H1 (cell line): ENCODE data around the gene C2CD4C.

Experiments
- CHD2 ChIP-seq: IDR thresholded peaks from 2 replicates; pipeline ENCODE4 v1.6.1; 2012; ENCODE audit warnings: low read length, improper control_type of control experiment
- CTCF ChIP-seq, 3 experiments: IDR thresholded peaks; 1 replicate in 2 of 3; 2 replicates in 1 of 3; pipeline versions ENCODE4 v1.5.1 to v1.6.1; 2011; ENCODE audit warnings: low read length in 3 of 3, mild to moderate bottlenecking in 3 of 3, inconsistent platforms in 2 of 3, low read depth in 1 of 3, moderate library complexity in 1 of 3; ENCODE audit not compliant: insufficient read depth in 1 of 3; ENCODE audit errors: control extremely low read depth in 1 of 3
- EP300 ChIP-seq, 2 experiments: IDR thresholded peaks; 1 replicate in 1 of 2; 2 replicates in 1 of 2; pipeline ENCODE4 v1.6.1; 2011 to 2012; ENCODE audit warnings: low read depth in 2 of 2, low read length in 2 of 2, mild to moderate bottlenecking in 2 of 2, borderline replicate concordance in 1 of 2, inconsistent platforms in 1 of 2, moderate library complexity in 1 of 2
- EZH2 ChIP-seq: fragments of 200-600 bp; sonication (generic); IDR thresholded peaks from 2 replicates; pipeline ENCODE4 v1.7.1; 2012; ENCODE audit warnings: low read depth, mild to moderate bottlenecking, moderate library complexity, low read length, inconsistent platforms; ENCODE audit not compliant: severe bottlenecking
- POLR2A ChIP-seq, 2 experiments: IDR thresholded peaks; 1 replicate in 1 of 2; 2 replicates in 1 of 2; pipeline ENCODE4 v1.6.1; 2011; ENCODE audit warnings: low read depth in 2 of 2, low read length in 2 of 2, mild to moderate bottlenecking in 2 of 2; ENCODE audit errors: control extremely low read depth in 1 of 2
- POLR2AphosphoS5 ChIP-seq: IDR thresholded peaks from 2 replicates; pipeline ENCODE4 v1.6.1; 2011; ENCODE audit warnings: low read depth, low read length
- RXRA ChIP-seq: IDR thresholded peaks from 2 replicates; pipeline ENCODE4 v1.6.1; 2011; ENCODE audit warnings: low read depth, mild to moderate bottlenecking, low read length, moderate library complexity; ENCODE audit not compliant: insufficient read depth

- TF ChIP-seq CTCF (IDR thresholded peaks at IDR 0.05; ENCODE audit: control extremely low read depth in 1 of 3, insufficient read depth in 1 of 3, low read depth in 1 of 3, low read length in 3 of 3), result no peak
- TF ChIP-seq POLR2A (IDR thresholded peaks at IDR 0.05; ENCODE audit: control extremely low read depth in 1 of 2, low read depth in 2 of 2, low read length in 2 of 2), result no peak
- TF ChIP-seq RXRA, result no peak
- no peak for TF ChIP-seq POLR2AphosphoS5
- no peak for TF ChIP-seq EZH2
- no peak for TF ChIP-seq CHD2
- TF ChIP-seq EP300 (IDR thresholded peaks at IDR 0.05; ENCODE audit: borderline replicate concordance in 1 of 2, low read depth in 2 of 2, low read length in 2 of 2), result no peak
These were observed 39.0 kb upstream of the C2CD4C start for GRCh38 chr19:447816-448560.
